Muscle layer of duodenum (tissue), 2 donors: Measurements from ENCODE around the gene TMEM44.
A peak's percentile ranks its signal among the peaks of the same experiment; 100 is the strongest.

Experiments used
- H3K27ac ChIP-seq: one replicate; pipeline ENCODE4 v1.7.0; 2013; ENCODE audit warnings: mild to moderate bottlenecking, low read length
- H3K27me3 ChIP-seq: one replicate; pipeline ENCODE4 v1.7.0; 2013; ENCODE audit warnings: low read depth, mild to moderate bottlenecking, control low read depth, low read length
- H3K36me3 ChIP-seq, 2 donors: one replicate each; pipeline ENCODE4 v1.7.0; 2013; ENCODE audit warnings: low read length in 2 of 2, control low read depth in 1 of 2, mild to moderate bottlenecking in 1 of 2; ENCODE audit not compliant: insufficient read depth in 2 of 2, control insufficient read depth in 1 of 2
- H3K4me1 ChIP-seq, 2 donors: one replicate each; pipeline ENCODE4 v1.7.0; 2013; ENCODE audit warnings: low read length in 2 of 2, mild to moderate bottlenecking in 2 of 2, control low read depth in 1 of 2, moderate library complexity in 1 of 2; ENCODE audit not compliant: insufficient read depth in 2 of 2, control insufficient read depth in 1 of 2
- H3K4me3 ChIP-seq, 2 donors: one replicate each; pipeline ENCODE4 v1.7.0; 2013; ENCODE audit warnings: low read length in 2 of 2, low read depth in 1 of 2, mild to moderate bottlenecking in 1 of 2
- H3K9me3 ChIP-seq, 2 donors: one replicate each; pipeline ENCODE4 v1.7.0; 2013; ENCODE audit warnings: low read length in 2 of 2, control low read depth in 1 of 2, mild to moderate bottlenecking in 1 of 2; ENCODE audit not compliant: control insufficient read depth in 1 of 2
- donor health status: healthy.

Gene TMEM44

DNA sequence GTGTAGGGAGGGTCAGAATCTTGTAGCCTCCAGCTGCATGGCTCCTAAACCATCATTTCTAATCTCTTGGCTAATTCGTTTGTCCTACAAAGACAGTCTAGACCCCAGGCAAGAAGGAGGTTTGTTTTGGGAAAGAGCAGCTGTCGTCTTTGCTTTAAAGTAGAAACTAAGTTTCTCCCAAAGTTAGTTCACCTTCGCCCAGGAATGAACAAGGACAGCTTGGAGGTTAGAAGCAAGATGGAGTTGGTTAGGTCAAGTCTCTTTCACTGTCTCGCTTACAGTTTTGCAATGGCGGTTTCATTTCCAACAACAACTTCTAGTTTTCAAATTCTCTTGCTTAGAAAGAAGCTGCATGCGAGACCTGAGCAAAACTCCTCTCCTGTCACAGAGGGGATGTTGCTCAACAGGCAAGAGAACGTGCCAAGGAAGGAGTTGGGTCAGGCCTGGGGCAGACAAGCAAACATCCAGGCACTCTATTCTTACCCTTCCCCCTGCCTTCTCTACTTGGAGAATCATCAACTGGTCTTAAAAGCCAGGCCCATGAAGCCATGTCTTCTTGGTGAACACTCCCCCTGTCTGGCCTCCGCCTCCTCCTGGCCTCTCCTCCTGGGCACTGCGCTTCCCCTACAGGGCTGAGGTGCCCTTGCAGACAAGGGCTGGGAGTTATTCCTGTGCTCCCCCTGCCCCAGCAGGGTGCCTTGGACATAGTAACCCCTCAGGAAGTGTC, 57.6 kb downstream of the TMEM44 start:
- no peak overlapping the region for H3K4me3 ChIP-seq
- no peaks in the 10 kb centered on the region for H3K27me3 ChIP-seq
- no peaks in the 10 kb centered on the region for H3K36me3 ChIP-seq
- peaks cover 4% of the 10 kb centered on the region in 2 donors for H3K4me1 ChIP-seq
- no peak overlapping the region for H3K27ac ChIP-seq
- no peaks in the 10 kb centered on the region for H3K9me3 ChIP-seq

GRCh38 chr3:194574639-194575483, 58.4 kb downstream of the TMEM44 start:
- H3K4me3 ChIP-seq: no peak overlapping the region
- peaks cover 4% of the 10 kb centered on the region in 2 donors for H3K4me1 ChIP-seq
- H3K27ac ChIP-seq: no peak overlapping the region
- no peaks in the 10 kb centered on the region for H3K9me3 ChIP-seq
- no peaks in the 10 kb centered on the region for H3K36me3 ChIP-seq
- H3K27me3 ChIP-seq: no peaks in the 10 kb centered on the region

GRCh38 chr3:194573680-194574437, 59.4 kb downstream of the TMEM44 start:
- no peaks in the 10 kb centered on the region for H3K9me3 ChIP-seq
- H3K27ac ChIP-seq: no peak overlapping the region
- H3K36me3 ChIP-seq: no peaks in the 10 kb centered on the region
- H3K27me3 ChIP-seq: no peaks in the 10 kb centered on the region
- peaks cover 4% of the 10 kb centered on the region in 2 donors for H3K4me1 ChIP-seq
- H3K4me3 ChIP-seq: no peak overlapping the region

DNA sequence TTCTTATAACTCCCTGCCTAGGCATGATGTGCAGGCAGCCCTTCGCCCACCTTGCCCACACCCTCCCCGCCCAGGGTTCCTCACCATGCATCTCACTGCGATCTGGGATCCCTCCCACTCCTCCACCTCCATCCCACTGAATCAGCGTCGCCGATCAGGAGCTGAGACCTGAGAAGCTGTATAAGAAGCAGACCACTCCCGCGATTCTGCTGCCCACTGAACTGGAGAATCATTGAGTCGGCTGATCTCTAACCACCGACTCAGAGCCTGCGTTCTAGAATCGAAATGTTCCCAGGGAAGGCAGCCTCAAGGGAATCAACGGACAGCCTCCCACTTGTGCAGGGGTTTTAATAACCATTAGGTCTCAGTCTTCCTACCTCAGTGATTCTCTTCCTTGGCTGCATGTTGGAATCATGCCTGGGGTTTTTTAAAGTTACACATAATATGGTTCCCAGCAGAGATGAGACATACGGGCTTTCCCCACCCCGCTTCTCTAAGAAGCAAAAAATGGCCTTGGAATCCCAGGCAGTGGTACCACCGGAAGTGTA, 60.2 kb downstream of the TMEM44 start:
- peaks cover 4% of the 10 kb centered on the region in 2 donors for H3K4me1 ChIP-seq
- no peaks in the 10 kb centered on the region for H3K36me3 ChIP-seq
- H3K9me3 ChIP-seq: no peaks in the 10 kb centered on the region
- no peaks in the 10 kb centered on the region for H3K27me3 ChIP-seq
- H3K4me3 ChIP-seq: no peak overlapping the region
- no peak overlapping the region for H3K27ac ChIP-seq

DNA sequence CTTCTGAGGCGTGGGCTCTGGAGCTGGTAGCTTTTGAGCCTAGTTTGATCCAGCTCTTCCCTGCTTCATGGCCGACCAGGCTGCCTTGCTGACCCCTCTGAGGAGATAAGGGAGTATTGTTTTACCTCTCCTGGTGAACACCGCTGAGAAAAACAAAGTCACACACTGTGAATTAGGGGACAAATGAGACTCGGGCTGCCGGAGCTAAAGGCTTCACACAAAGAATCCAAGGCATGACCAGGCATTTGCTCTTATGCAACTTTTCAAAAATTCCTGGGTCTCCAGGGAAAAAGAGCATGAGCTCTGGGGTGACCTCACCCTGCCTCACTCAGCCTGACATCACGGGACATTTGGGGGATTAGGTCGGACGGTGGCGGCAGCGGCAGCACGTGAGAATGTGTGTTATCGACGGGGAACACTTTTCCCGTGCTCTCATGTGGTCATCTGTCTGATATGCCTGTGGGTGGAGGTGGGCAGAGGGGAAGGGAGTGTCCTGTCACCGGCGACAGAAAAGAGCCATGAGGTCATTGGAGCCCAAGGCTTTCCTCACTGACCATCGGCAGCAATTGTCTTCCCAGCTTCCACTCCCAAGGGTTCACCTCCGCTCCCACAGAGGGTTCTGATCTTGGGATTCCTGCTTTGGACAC, 61.0 kb downstream of the TMEM44 start:
- peak overlapping the region; percentile 40 for H3K27ac ChIP-seq
- no peaks in the 10 kb centered on the region for H3K27me3 ChIP-seq
- no peak overlapping the region for H3K4me3 ChIP-seq
- H3K4me1 ChIP-seq: peaks cover 4% of the 10 kb centered on the region in 2 donors
- no peaks in the 10 kb centered on the region for H3K36me3 ChIP-seq
- H3K9me3 ChIP-seq: no peaks in the 10 kb centered on the region

GRCh38 chr3:194571491-194572142, 61.6 kb downstream of the TMEM44 start:
- H3K4me3 ChIP-seq: no peak overlapping the region
- H3K36me3 ChIP-seq: no peaks in the 10 kb centered on the region
- H3K4me1 ChIP-seq: peaks cover 4% of the 10 kb centered on the region in 2 donors
- H3K9me3 ChIP-seq: no peaks in the 10 kb centered on the region
- no peaks in the 10 kb centered on the region for H3K27me3 ChIP-seq
- H3K27ac ChIP-seq: peak overlapping the region; percentile 40

- H3K27me3 ChIP-seq: no peaks in the 10 kb centered on the region
- H3K4me1 ChIP-seq: peaks cover 4% of the 10 kb centered on the region in 2 donors
- no peak overlapping the region for H3K27ac ChIP-seq
- no peaks in the 10 kb centered on the region for H3K9me3 ChIP-seq
- no peaks in the 10 kb centered on the region for H3K36me3 ChIP-seq
- H3K4me3 ChIP-seq: no peak overlapping the region
These were observed 62.3 kb downstream of the TMEM44 start for GRCh38 chr3:194570898-194571297.

- Histone ChIP-seq H3K4me1 (peaks cover 4% of the 10 kb centered on the region in 2 donors), H3K36me3 (no peaks in the 10 kb centered on the region), H3K27ac (no peak overlapping the region)
These were observed 63.0 kb downstream of the TMEM44 start for GRCh38 chr3:194570235-194570634.

GRCh38 chr3:194569252-194569651, 64.0 kb downstream of the TMEM44 start:
- H3K9me3 ChIP-seq: no peaks in the 10 kb centered on the region
- H3K36me3 ChIP-seq: no peaks in the 10 kb centered on the region
- H3K27ac ChIP-seq: no peak overlapping the region
- H3K4me1 ChIP-seq: peaks cover 4% of the 10 kb centered on the region in 2 donors
- H3K4me3 ChIP-seq: no peak overlapping the region
- H3K27me3 ChIP-seq: no peaks in the 10 kb centered on the region

More at GRCh38 chr3:194570235-194570634, 63.0 kb downstream of the TMEM44 start:
- Histone ChIP-seq H3K9me3 (no peaks in the 10 kb centered on the region), H3K27me3 (no peaks in the 10 kb centered on the region), H3K4me3 (no peak overlapping the region)

DNA sequence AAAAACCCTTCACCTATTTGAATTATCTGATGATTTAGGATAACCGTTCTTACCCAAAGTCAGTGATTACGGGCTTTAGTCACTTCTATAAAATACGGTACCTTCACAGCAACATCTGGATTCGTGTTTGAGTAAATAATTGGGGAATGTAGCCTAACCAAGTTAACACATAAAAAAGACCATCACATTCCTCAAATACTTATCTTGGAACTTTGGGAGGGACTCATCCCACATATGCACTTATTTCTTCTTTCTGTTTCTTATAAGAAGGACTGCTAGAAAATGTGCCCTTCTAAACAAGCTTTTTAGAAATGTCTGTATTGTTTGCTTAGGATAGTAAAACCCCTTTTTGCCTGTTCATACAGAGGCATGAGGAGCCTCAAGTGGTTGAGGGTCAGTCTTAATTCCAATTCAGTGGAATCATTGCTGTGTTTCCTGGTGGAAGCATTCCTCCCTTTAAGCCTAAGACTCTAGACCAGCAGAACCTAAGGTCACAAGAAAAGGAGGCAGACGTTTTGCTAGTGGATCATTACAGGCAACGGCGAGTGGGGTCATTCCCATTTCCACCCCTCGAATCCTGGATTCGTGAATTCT, 67.5 kb downstream of the TMEM44 start:
- no peak overlapping the region for H3K27ac ChIP-seq
- H3K4me1 ChIP-seq: no peaks in the 10 kb centered on the region
- H3K4me3 ChIP-seq: no peak overlapping the region
- H3K9me3 ChIP-seq: no peaks in the 10 kb centered on the region
- H3K27me3 ChIP-seq: no peaks in the 10 kb centered on the region
- H3K36me3 ChIP-seq: no peaks in the 10 kb centered on the region
